HEK293 (cell line): ENCODE results near the gene HNRNPCL2.
"Not testable (repeated sequence)": the region's sequence is repeated elsewhere in the genome, so short reads cannot be mapped to it uniquely, and the experiment has no call there.

Experiments
- CTCF ChIA-PET: fragments of 350-600 bp; formaldehyde crosslinking; extraction: SDS; loops from one replicate; lab custom pipeline; 2021; ENCODE audit warnings: antibody characterized with exemption; lab: Yijun Ruan, JAX
- POLR2A ChIA-PET: fragments of 300-600 bp; formaldehyde crosslinking; extraction: SDS; loops from one replicate; lab custom pipeline; 2020; ENCODE audit warnings: antibody characterized with exemption, inconsistent platforms; lab: Yijun Ruan, JAX
- H3K27ac ChIP-seq: fragments of 200-500 bp; sonication (Bioruptor generic); 2 replicates; pipeline ENCODE4 v1.5.1; 2014; ENCODE audit warnings: low read depth, low read length, control low read depth, inconsistent platforms; ENCODE audit errors: extremely low read depth
- H3K36me3 ChIP-seq, 2 experiments: fragments of 200-500 bp in 1 of 2; sonication (Bioruptor generic) in 1 of 2; 1 replicate in 1 of 2; 2 replicates in 1 of 2; pipeline ENCODE4 v1.5.1; 2014 to 2017; ENCODE audit warnings: inconsistent platforms in 2 of 2, low read length in 2 of 2; ENCODE audit not compliant: control insufficient read depth in 2 of 2, insufficient read depth in 1 of 2
- H3K4me1 ChIP-seq: fragments of 200-500 bp; sonication (Bioruptor generic); 2 replicates; pipeline ENCODE4 v1.5.1; 2014; ENCODE audit warnings: mild to moderate bottlenecking, low read length, inconsistent platforms; ENCODE audit not compliant: control insufficient read depth, insufficient read depth
- H3K4me3 ChIP-seq: 2 replicates; pipeline ENCODE4 v1.5.1; 2011; ENCODE audit warnings: low read depth, mild to moderate bottlenecking, control low read depth, low read length, moderate library complexity
- H3K9me3 ChIP-seq: fragments of 200-500 bp; sonication (Bioruptor generic); 2 replicates; pipeline ENCODE4 v1.5.1; 2014; ENCODE audit warnings: low read depth, low read length, inconsistent platforms; ENCODE audit not compliant: control insufficient read depth, insufficient read depth

The HNRNPCL2 gene

GRCh38 chr1:13116754-13117153 lies at the start of gene HNRNPCL2:
TSS of gene HNRNPCL2 (minus strand) at chr1:13116854. CDS start at chr1:13116400, 454 bp downstream.
- H3K9me3 ChIP-seq, H3K27ac ChIP-seq, H3K36me3 ChIP-seq, CTCF ChIA-PET, H3K4me1 ChIP-seq, POLR2A ChIA-PET, H3K4me3 ChIP-seq: not testable (repeated sequence)

- POLR2A ChIA-PET, H3K9me3 ChIP-seq, CTCF ChIA-PET, H3K4me3 ChIP-seq, H3K4me1 ChIP-seq, H3K36me3 ChIP-seq, H3K27ac ChIP-seq: not testable (repeated sequence)
Observed at GRCh38 chr1:13165531-13165930, 48.9 kb upstream of the HNRNPCL2 start, which contains the start of gene HNRNPCL4. TSS of gene HNRNPCL4 (minus strand) at chr1:13165631. CDS start at chr1:13165467, 164 bp downstream.

GRCh38 chr1:13155909-13156308 lies 39.3 kb upstream of the HNRNPCL2 start, which contains the start of gene PRAMEF26:
TSS of gene PRAMEF26 (minus strand) at chr1:13156009. CDS start at chr1:13153095, 2,914 bp downstream.
- H3K36me3 ChIP-seq, POLR2A ChIA-PET, CTCF ChIA-PET, H3K9me3 ChIP-seq, H3K4me3 ChIP-seq, H3K27ac ChIP-seq, H3K4me1 ChIP-seq: not testable (repeated sequence)

GRCh38 chr1:13070474-13070873 lies 46.2 kb downstream of the HNRNPCL2 start, which contains the start of gene PRAMEF25:
TSS of gene PRAMEF25 (plus strand) at chr1:13070774. CDS start at chr1:13073694, 2,920 bp downstream.
- H3K27ac ChIP-seq, POLR2A ChIA-PET, H3K36me3 ChIP-seq, H3K4me1 ChIP-seq, CTCF ChIA-PET, H3K4me3 ChIP-seq, H3K9me3 ChIP-seq: not testable (repeated sequence)
